NCI-H2171 (cell line): ENCODE measurements around the gene NOP14.
"Not testable (repeated sequence)": the region's sequence is repeated elsewhere in the genome, so short reads cannot be mapped to it uniquely, and the experiment has no call there.

Experiments used
- DNase-seq: peaks from one replicate; lab custom pipeline; 2025; lab: John Stamatoyannopoulos, UW

NOP14 gene

DNA sequence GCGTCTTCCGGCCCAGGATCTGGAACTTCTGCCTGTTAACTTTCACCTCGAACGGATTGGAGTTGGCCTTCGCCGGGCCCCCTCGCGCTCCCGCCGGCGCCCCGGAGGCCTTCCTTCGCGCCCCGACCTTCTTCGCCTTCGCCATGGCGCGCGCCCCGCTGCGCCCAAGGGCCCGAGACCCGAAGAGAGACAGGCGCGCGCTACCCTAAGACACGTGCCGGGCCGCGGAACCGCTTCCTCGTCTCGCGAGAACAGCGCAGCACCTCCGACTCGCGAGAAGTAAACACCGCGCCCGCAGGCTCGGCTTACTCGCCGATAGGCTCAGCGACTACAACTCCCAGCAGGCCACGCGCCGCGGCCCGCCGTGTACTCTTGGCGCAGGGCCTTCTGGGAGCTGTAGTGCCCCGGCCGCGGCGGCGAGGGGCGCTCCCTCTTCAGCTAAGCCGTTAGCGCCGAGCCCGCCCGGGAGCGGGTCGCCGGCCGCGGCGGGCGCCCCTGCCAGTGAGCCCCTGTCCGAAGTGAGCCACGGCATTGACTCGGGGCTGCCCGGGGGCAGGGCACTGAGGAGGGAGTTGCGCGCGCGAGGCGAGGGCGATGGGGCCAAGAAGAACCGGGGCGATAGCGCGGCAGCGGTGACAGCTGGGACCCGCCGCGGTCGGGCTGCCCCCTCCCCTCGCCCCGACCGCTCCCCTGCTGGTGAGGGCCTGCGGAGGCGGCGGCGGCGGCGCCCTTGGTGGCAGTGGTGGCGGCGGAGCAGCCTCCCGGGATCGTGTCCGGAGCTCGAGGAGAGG, at the start of gene NOP14, which contains the start of gene GRK4:
TSS of gene NOP14 (minus strand) at position 232 of the 791 bp plus-strand sequence. CDS start at position 145, 87 bp downstream.
TSS of gene GRK4 (plus strand) at position 397 of the 791 bp plus-strand sequence. CDS start 500 bp downstream, outside the sequence.
- DNase-seq = peak; percentile 89

- DNase-seq = no peak
Measured at GRCh38 chr4:3011456-3012220, 48.4 kb upstream of the NOP14 start.

- DNase-seq = no peak
Measured at GRCh38 chr4:3010998-3011397, 47.8 kb upstream of the NOP14 start.

GRCh38 chr4:3010577-3010976, 47.4 kb upstream of the NOP14 start:
- DNase-seq = no peak

- DNase-seq = no peak
Measured at GRCh38 chr4:3009422-3009821, 46.2 kb upstream of the NOP14 start.

- no peak for DNase-seq
Measured at GRCh38 chr4:3007724-3008123, 44.5 kb upstream of the NOP14 start.

DNA sequence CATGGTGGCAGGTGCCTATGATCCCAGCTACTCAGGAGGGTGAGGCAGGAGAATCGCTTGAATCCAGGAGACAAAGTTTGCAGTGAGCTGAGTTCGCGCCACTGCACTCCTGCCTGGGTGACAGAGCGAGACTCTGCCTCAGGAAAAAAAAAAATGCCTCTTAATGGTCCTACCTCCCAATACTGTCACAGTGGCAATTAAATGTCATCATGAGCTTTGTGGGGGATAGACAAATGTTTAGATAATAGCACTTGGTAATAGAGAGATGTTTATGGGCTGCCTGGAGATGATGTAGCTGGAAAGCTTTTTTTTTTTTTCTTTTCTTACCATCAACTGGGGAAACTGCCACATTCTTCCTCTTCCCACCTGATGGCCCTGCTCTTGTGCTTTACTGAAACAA, 33.2 kb upstream of the NOP14 start:
- DNase-seq = no peak

- DNase-seq = no peak
Measured at GRCh38 chr4:2995546-2996265, 32.5 kb upstream of the NOP14 start.

GRCh38 chr4:2994917-2995316, 31.7 kb upstream of the NOP14 start:
- DNase-seq = no peak

- DNase-seq = no peak
Measured at GRCh38 chr4:2991243-2991642, 28.0 kb upstream of the NOP14 start.

- not testable (repeated sequence) for DNase-seq
Measured at GRCh38 chr4:2983715-2984114, 20.5 kb upstream of the NOP14 start.

GRCh38 chr4:2982012-2982411, 18.8 kb upstream of the NOP14 start:
- no peak for DNase-seq

DNA sequence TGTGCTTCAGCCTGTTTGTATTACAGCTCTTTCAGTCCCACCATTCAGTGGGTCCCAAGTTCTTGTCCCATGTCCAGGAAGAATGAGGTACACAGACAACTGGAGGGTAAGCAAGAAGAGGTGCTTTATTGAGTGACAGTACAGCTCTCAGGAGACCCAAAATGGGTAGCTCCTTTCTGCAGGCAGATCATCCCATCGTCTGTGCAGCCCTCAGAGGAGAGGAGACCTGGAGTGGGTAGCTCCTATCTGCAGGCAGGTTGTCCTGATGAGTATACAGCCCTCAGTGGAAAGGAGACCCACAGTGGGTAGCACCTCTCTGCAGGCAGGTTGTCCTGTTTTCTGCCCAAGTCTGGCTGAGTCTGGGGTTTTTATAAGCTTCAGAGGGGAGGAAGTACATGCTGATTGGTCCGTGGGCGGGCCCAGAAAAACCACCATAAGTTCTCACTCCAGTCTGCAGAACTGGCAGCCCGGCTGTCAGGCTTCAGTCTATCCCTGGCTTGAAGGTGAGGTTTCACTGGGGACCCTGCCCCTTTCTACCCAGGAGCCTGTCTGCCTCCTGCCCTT, 18.1 kb upstream of the NOP14 start:
- no peak for DNase-seq

GRCh38 chr4:2977211-2978088, 14.2 kb upstream of the NOP14 start:
- peak; percentile 16 for DNase-seq

DNA sequence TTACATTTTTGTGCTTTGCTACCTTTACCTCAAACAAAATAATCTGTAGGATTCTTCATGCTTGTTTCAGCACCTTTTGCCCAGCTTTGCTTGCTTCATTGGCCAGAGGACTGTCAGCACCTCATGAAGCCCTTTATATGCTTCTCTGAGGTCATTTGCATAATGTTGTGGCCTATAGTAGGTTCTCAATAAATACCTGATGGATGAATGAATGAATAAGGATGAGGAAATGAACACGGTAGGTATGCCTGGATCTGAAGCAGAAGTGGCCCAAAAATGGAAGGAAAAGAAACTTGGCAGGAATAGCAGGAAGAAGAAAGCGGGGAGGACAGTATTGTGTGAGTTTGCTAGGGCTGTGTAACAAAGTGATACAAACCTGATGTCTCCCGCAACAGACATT, 8.1 kb upstream of the NOP14 start:
- DNase-seq = no peak

DNA sequence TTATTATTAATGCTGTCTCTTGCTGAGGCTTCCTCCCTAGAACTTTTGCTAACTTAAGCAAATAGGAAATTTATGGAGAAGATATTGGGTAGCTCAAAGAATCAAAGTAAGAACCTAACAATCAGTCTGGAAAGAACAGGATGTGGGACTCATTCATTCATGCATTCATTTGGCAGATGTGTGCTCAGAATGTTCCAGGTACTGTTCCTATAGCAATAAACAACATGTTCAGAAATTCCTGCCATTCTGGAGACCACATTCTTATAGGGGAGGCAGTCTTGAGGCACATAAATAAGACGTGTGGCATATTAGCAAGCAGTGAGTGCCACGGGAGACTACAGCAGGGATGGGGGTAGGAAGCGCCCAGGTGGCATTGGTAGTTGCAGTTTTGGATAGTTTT, 5.2 kb upstream of the NOP14 start:
- DNase-seq = no peak

GRCh38 chr4:2965262-2965661, 2.1 kb upstream of the NOP14 start:
- DNase-seq = no peak

DNA sequence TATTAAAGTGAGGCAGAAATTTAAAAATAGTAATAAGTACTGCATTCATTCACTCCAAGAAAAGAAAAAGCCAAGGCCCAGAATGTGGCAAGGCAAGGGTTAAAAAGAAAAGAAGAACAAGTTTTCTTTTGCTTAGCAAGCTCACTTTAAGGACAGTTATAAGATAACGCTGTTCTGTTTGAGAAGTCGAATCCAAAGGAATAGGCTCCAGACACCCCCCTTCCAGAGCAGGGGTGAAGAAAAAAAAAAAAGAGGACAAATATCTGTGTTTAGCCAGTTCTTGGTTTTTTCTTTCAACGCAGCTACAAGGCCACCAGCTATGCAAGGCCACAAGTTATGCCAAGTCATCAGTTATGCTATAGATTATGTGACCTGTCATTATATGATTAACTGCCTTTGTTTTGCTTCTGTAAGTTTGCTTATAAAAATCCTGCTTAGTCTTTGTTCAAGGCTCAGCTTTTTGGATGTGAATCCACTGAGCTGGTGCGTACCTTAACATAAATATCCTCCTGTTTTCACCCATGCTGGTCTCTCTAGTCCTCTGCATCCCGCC, 1.6 kb upstream of the NOP14 start:
- no peak for DNase-seq

- no peak for DNase-seq
Measured at GRCh38 chr4:2963966-2964471, 813 bp upstream of the NOP14 start.

- peak; percentile 26 for DNase-seq
Measured at GRCh38 chr4:2962614-2963174, 512 bp downstream of the NOP14 start.
